Measurements from ENCODE around the gene KLHL17.

The KLHL17 gene

DNA sequence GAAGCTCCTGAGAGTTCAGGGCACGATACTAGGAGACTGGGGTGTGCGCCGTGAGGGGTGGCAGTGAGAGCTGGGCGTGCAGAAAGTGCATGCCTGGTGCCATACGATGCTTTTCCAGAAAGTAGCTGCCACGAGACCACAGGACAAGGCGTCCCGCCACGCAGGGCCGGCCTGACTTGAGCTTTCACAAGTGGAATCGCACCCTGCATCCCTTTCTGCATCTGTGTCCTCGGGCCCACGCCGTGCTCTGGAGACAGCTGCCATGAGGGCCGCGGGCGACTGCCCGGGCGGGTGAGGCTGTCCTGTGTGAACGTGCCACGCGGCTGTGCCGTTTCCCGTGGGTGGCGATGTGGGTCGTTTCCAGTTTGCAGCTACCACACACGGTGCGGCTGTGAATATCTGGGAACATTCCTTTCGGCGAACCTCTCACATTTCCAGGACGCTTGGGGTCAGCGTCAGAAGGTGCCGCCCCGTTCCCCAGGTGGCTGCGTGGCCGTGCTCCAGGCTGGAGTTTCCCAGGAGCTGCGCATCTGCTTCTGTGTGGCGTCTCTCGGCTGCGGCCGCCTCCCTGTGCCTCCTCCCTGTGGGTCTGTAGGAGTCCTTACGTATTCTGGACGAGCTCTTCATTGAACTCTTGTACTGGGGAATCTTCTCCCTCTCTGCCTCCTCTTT, 22.5 kb downstream of the KLHL17 start:
- no peaks in the 10 kb centered on the region for H4K20me1 ChIP-seq (ENCODE audit: control insufficient read depth, insufficient read depth, low read depth, low read length)
- no peak overlapping the region for H3K4me3 ChIP-seq (ENCODE audit: low read length)
- H3K4me2 ChIP-seq (ENCODE audit: low read length) = no peak overlapping the region
- H3K27me3 ChIP-seq (ENCODE audit: control insufficient read depth, low read length) = peaks cover 6% of the 10 kb centered on the region
- no peaks in the 10 kb centered on the region for H3K9me3 ChIP-seq (ENCODE audit: control insufficient read depth, insufficient read depth, low read length)
- no peak for TF ChIP-seq EZH2phosphoT487 (IDR thresholded peaks at IDR 0.05; ENCODE audit: borderline replicate concordance, low read length)
- TF ChIP-seq, protein P1, sequence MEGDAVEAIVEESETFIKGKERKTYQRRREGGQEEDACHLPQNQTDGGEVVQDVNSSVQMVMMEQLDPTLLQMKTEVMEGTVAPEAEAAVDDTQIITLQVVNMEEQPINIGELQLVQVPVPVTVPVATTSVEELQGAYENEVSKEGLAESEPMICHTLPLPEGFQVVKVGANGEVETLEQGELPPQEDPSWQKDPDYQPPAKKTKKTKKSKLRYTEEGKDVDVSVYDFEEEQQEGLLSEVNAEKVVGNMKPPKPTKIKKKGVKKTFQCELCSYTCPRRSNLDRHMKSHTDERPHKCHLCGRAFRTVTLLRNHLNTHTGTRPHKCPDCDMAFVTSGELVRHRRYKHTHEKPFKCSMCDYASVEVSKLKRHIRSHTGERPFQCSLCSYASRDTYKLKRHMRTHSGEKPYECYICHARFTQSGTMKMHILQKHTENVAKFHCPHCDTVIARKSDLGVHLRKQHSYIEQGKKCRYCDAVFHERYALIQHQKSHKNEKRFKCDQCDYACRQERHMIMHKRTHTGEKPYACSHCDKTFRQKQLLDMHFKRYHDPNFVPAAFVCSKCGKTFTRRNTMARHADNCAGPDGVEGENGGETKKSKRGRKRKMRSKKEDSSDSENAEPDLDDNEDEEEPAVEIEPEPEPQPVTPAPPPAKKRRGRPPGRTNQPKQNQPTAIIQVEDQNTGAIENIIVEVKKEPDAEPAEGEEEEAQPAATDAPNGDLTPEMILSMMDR (IDR thresholded peaks at IDR 0.05; ENCODE audit: low read depth, low read length, poor library complexity, severe bottlenecking) = no peak
- H3K4me1 ChIP-seq (ENCODE audit: control insufficient read depth, low read length) = no peaks in the 10 kb centered on the region
- no peaks in the 10 kb centered on the region for H3K9me2 ChIP-seq (replicated peaks; ENCODE audit: control insufficient read depth, low read length)
- no peaks in the 10 kb centered on the region for H3F3A ChIP-seq (ENCODE audit: control insufficient read depth, insufficient read depth)
- H3K27ac ChIP-seq (ENCODE audit: low read depth, low read length) = no peak overlapping the region
- H3K36me3 ChIP-seq (ENCODE audit: control insufficient read depth, low read length) = no peaks in the 10 kb centered on the region
- no peaks in the 10 kb centered on the region for H3K79me2 ChIP-seq (ENCODE audit: control insufficient read depth, low read length)

DNA sequence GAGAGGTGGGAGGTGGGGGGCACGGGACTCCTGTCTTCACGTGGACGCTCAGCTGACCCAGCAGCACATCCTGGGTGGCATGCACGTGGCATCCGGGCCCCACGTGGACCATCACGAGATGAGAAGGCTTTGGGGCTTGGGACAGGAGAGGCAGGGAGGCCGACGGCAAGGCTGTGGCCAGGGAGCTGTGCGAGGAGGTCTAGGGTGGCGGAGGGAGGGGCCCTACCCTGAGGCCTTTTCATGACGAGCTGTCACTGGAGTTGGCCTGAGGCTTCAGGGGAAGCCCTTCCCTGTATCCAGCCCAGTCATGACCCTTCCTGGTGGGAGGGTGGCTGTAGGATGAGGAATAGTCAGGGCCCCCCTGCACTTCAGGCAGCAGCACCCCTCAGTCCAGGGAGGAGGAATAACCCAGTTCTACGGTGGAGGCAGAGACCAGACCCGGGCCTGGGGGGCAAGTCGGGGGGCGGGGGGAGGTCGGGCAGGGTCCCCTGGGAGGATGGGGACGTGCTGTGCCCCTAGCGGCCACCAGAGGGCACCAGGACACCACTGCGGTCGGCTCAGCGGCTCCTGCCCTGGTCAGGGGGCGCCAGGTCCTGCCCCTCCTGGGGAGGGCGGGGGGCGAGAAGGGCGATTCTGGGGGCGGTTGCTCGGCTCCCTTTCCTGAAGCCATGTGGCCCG, 23.6 kb downstream of the KLHL17 start:
- no peaks in the 10 kb centered on the region for H4K20me1 ChIP-seq (ENCODE audit: control insufficient read depth, insufficient read depth, low read depth, low read length)
- no peaks in the 10 kb centered on the region for H3K4me1 ChIP-seq (ENCODE audit: control insufficient read depth, low read length)
- H3F3A ChIP-seq (ENCODE audit: control insufficient read depth, insufficient read depth) = no peaks in the 10 kb centered on the region
- H3K36me3 ChIP-seq (ENCODE audit: control insufficient read depth, low read length) = no peaks in the 10 kb centered on the region
- TF ChIP-seq, protein P1 (IDR thresholded peaks at IDR 0.05; ENCODE audit: low read depth, low read length, poor library complexity, severe bottlenecking) = peak; percentile 71
- no peak for TF ChIP-seq EZH2phosphoT487 (IDR thresholded peaks at IDR 0.05; ENCODE audit: borderline replicate concordance, low read length)
- H3K27me3 ChIP-seq (ENCODE audit: control insufficient read depth, low read length) = peaks cover 12% of the 10 kb centered on the region
- H3K79me2 ChIP-seq (ENCODE audit: control insufficient read depth, low read length) = no peaks in the 10 kb centered on the region
- no peaks in the 10 kb centered on the region for H3K9me3 ChIP-seq (ENCODE audit: control insufficient read depth, insufficient read depth, low read length)
- no peaks in the 10 kb centered on the region for H3K9me2 ChIP-seq (replicated peaks; ENCODE audit: control insufficient read depth, low read length)
- no peak overlapping the region for H3K4me3 ChIP-seq (ENCODE audit: low read length)
- H3K27ac ChIP-seq (ENCODE audit: low read depth, low read length) = no peak overlapping the region
- H3K4me2 ChIP-seq (ENCODE audit: low read length) = no peak overlapping the region

DNA sequence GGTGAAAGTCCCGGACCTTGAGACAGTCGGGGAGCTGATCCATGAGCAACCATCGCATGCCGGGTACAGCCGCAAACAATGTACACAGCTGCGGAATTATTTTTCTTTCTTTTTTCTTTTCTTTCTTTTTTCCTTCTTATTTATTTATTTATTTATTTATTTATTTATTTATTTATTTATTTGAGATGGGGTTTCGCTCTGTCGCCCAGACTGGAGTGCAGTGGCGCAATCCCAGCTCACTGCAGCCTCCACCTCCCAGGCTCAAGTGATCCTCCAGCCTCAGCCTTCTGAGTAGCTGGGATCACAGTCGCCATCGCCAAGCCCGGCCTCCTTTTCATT, 24.1 kb downstream of the KLHL17 start:
- TF ChIP-seq, protein P1 (IDR thresholded peaks at IDR 0.05; ENCODE audit: low read depth, low read length, poor library complexity, severe bottlenecking) = no peak
- TF ChIP-seq EZH2phosphoT487 (IDR thresholded peaks at IDR 0.05; ENCODE audit: borderline replicate concordance, low read length) = no peak
- H3K4me2 ChIP-seq (ENCODE audit: low read length) = no peak overlapping the region
- no peak overlapping the region for H3K4me3 ChIP-seq (ENCODE audit: low read length)

More for the DNA sequence above, 24.1 kb downstream of the KLHL17 start:
- peaks cover 15% of the 10 kb centered on the region for H3K27me3 ChIP-seq (ENCODE audit: control insufficient read depth, low read length)
- no peaks in the 10 kb centered on the region for H3K9me2 ChIP-seq (replicated peaks; ENCODE audit: control insufficient read depth, low read length)
- no peaks in the 10 kb centered on the region for H3K4me1 ChIP-seq (ENCODE audit: control insufficient read depth, low read length)
- no peaks in the 10 kb centered on the region for H3K9me3 ChIP-seq (ENCODE audit: control insufficient read depth, insufficient read depth, low read length)
- no peaks in the 10 kb centered on the region for H3K36me3 ChIP-seq (ENCODE audit: control insufficient read depth, low read length)
- no peaks in the 10 kb centered on the region for H3K79me2 ChIP-seq (ENCODE audit: control insufficient read depth, low read length)
- H3K27ac ChIP-seq (ENCODE audit: low read depth, low read length) = no peak overlapping the region
- H4K20me1 ChIP-seq (ENCODE audit: control insufficient read depth, insufficient read depth, low read depth, low read length) = no peaks in the 10 kb centered on the region
- H3F3A ChIP-seq (ENCODE audit: control insufficient read depth, insufficient read depth) = no peaks in the 10 kb centered on the region
